ENCODE results near the gene ZDHHC5. TPM values are rescaled to one million over a fixed set of nuclear protein-coding genes. Genes with fewer than 3 reads are reported as not detected.
"Not testable (repeated sequence)": the region's sequence is repeated elsewhere in the genome, so short reads cannot be mapped to it uniquely, and the experiment has no call there.

The ZDHHC5 gene
- total RNA-seq, 2 donors from 2014 or later = 80.2 to 82.1 TPM

DNA sequence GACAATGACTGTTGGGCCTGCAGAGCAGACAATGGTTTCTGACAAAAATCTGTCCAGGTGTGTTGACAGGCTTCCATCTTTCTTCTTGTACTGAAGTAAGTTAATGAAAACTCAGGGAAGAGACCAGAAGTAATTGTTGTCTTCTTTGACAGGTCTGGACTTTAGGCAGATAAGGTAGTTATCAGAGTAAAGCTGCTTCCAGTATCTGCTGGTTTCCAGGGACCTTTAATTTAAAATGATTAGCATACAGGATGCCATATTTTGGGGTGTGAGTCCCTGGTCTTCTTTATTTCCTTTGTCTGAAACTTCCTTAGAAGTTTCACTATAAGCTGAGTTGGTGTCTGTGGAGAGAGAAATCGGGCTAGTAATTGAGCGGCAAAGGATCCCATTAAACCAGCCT lies 45.9 kb downstream of the ZDHHC5 start:
- no peak for DNase-seq
- TF ChIP-seq CTCF (IDR thresholded peaks at IDR 0.05) = no peak
- Histone ChIP-seq H3K9ac (ENCODE audit: low read depth in 2 of 2, low read length in 2 of 2) (peak overlapping the region in 1 of 2 donors; percentile 100), H3K27me3 (no peaks in the 10 kb centered on the region), H3K4me1 (peaks cover 24% of the 10 kb centered on the region), H3K27ac (no peak overlapping the region), H3K36me3 (no peaks in the 10 kb centered on the region), H3K4me3 (peak overlapping the region; percentile 64), H3K9me3 (no peaks in the 10 kb centered on the region)
- intact Hi-C loops (cut with DNase I) = loop anchor here (5.0 kb wide), 1 partner anchor 42 kb away; no protein-coding TSS in a partner anchor

DNA sequence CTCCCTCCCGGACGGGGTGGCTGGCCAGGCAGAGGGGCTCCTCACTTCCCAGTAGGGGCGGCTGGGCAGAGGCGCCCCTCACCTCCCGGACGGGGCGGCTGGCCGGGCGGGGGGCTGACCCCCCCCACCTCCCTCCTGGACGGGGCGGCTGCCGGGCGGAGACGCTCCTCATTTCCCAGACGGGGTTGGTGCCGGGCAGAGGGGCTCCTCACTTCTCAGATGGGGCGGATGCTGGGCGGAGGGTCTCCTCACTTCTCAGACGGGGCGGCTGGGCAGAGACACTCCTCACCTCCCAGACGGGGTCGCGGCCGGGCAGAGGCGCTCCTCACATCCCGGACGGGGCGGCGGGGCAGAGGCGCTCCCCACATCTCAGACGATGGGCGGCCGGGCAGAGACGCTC lies 48.8 kb downstream of the ZDHHC5 start:
- DNase-seq; intact Hi-C loops (cut with DNase I); H3K27ac ChIP-seq; H3K27me3 ChIP-seq; H3K9ac ChIP-seq (ENCODE audit: low read depth in 2 of 2, low read length in 2 of 2); H3K4me3 ChIP-seq; H3K36me3 ChIP-seq; H3K9me3 ChIP-seq: not testable (repeated sequence)
- H3K4me1 ChIP-seq = peaks cover 20% of the 10 kb centered on the region

- H3K9ac ChIP-seq (ENCODE audit: low read depth in 2 of 2, low read length in 2 of 2) = no peak overlapping the region
- no peak overlapping the region for H3K27ac ChIP-seq
- H3K9me3 ChIP-seq = no peaks in the 10 kb centered on the region
- no peaks in the 10 kb centered on the region for H3K36me3 ChIP-seq
- TF ChIP-seq CTCF (IDR thresholded peaks at IDR 0.05) = no peak
- no peaks in the 10 kb centered on the region for H3K4me1 ChIP-seq
- H3K4me3 ChIP-seq = no peak overlapping the region
- H3K27me3 ChIP-seq = no peaks in the 10 kb centered on the region
- no peak for DNase-seq
- intact Hi-C loops (cut with DNase I) = no loop called here
These were observed 59.3 kb downstream of the ZDHHC5 start for GRCh38 chr11:57727185-57727584.

DNA sequence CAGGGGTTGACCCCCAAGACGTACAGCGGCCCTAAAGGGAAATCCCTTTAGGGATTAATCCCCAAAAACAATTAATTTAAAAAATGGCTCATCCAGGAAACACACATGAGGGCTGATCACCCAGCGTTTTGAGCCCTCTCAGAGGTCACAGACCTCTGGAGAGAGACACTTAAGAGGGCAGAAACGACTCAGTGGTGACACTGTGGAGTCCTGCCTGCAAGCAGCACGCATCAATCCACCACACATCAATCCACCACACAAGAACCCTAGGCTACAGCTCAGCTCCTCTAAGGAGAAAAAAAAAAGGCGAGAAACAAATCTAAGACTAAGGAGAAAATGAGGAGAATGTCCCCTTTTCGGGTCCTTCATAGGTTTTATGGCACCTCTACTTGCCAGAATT lies 60.9 kb downstream of the ZDHHC5 start:
- intact Hi-C loops (cut with DNase I) = no loop called here
- H3K27me3 ChIP-seq = no peaks in the 10 kb centered on the region
- no peak overlapping the region for H3K27ac ChIP-seq
- H3K4me1 ChIP-seq = no peaks in the 10 kb centered on the region
- TF ChIP-seq CTCF (IDR thresholded peaks at IDR 0.05) = no peak
- DNase-seq = no peak
- no peaks in the 10 kb centered on the region for H3K36me3 ChIP-seq
- H3K4me3 ChIP-seq = no peak overlapping the region
- no peaks in the 10 kb centered on the region for H3K9me3 ChIP-seq
- no peak overlapping the region for H3K9ac ChIP-seq (ENCODE audit: low read depth in 2 of 2, low read length in 2 of 2)

DNA sequence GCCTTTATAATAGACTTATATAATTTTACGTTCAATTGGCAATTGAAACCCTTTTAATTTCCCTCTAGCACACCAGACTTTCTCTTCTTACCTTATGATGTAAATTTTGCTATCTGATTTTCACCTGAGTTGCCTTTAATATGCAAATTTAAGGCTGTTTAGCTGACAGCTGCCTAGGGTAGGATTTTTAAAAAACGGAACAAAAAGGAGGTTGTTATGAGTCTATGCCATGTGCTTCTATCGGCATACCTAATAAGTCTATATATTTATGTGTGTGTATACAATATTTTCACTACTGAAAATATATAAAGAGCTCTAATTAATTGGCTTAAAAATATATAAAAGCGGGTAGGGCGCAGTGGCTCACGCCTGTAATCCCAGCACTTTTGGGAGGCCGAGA lies 61.6 kb downstream of the ZDHHC5 start:
- H3K27me3 ChIP-seq = no peaks in the 10 kb centered on the region
- H3K27ac ChIP-seq = no peak overlapping the region
- TF ChIP-seq CTCF (IDR thresholded peaks at IDR 0.05) = no peak
- no peaks in the 10 kb centered on the region for H3K9me3 ChIP-seq
- H3K4me3 ChIP-seq = no peak overlapping the region
- no peaks in the 10 kb centered on the region for H3K4me1 ChIP-seq
- intact Hi-C loops (cut with DNase I) = no loop called here
- no peak for DNase-seq
- no peaks in the 10 kb centered on the region for H3K36me3 ChIP-seq
- no peak overlapping the region for H3K9ac ChIP-seq (ENCODE audit: low read depth in 2 of 2, low read length in 2 of 2)

DNA sequence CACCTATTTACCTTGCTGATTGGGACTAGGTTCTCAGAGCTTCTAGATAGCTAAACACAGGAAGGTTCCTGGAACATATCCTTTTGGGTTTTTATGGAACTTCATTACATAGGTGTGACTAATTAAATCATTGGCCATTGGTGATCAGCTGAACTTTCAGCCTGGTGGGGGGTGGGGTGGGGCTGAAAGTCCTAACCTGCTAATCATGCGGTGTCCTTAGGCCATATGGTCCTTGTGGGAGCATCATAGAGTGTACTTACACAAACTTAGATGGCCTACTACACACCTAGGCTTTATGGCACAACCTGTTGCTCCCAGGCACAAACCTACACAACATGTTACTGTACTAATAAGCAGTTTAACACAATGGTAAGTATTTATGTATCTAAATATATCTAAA lies 64.7 kb downstream of the ZDHHC5 start:
- no peak overlapping the region for H3K27ac ChIP-seq
- no peak for DNase-seq

More for the DNA sequence above, 64.7 kb downstream of the ZDHHC5 start:
- H3K4me3 ChIP-seq = no peak overlapping the region
- no peak for TF ChIP-seq CTCF (IDR thresholded peaks at IDR 0.05)
- no peaks in the 10 kb centered on the region for H3K36me3 ChIP-seq
- intact Hi-C loops (cut with DNase I) = no loop called here
- H3K9me3 ChIP-seq = no peaks in the 10 kb centered on the region
- no peaks in the 10 kb centered on the region for H3K4me1 ChIP-seq
- no peaks in the 10 kb centered on the region for H3K27me3 ChIP-seq
- H3K9ac ChIP-seq (ENCODE audit: low read depth in 2 of 2, low read length in 2 of 2) = no peak overlapping the region

All from colonic mucosa (tissue), 4 donors.